OCI-LY3 (cell line): ENCODE measurements around the gene POLN.

ENCODE experiments used
- EZH2phosphoT487 ChIP-seq: fragments of 200-600 bp; shearing (Covaris generic); IDR thresholded peaks from 2 replicates; pipeline ENCODE4 v1.6.1; 2018; ENCODE audit warnings: antibody characterized with exemption, mixed run types, low read depth
- TF ChIP-seq, protein P1 (sequence below): fragments of 200-600, 300-600 bp; sonication (generic); IDR thresholded peaks from 2 replicates; pipeline ENCODE4 v1.5.1; 2014; ENCODE audit warnings: antibody characterized with exemption, low read length, low read depth

- TF ChIP-seq, protein P1, sequence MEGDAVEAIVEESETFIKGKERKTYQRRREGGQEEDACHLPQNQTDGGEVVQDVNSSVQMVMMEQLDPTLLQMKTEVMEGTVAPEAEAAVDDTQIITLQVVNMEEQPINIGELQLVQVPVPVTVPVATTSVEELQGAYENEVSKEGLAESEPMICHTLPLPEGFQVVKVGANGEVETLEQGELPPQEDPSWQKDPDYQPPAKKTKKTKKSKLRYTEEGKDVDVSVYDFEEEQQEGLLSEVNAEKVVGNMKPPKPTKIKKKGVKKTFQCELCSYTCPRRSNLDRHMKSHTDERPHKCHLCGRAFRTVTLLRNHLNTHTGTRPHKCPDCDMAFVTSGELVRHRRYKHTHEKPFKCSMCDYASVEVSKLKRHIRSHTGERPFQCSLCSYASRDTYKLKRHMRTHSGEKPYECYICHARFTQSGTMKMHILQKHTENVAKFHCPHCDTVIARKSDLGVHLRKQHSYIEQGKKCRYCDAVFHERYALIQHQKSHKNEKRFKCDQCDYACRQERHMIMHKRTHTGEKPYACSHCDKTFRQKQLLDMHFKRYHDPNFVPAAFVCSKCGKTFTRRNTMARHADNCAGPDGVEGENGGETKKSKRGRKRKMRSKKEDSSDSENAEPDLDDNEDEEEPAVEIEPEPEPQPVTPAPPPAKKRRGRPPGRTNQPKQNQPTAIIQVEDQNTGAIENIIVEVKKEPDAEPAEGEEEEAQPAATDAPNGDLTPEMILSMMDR = no peak
- TF ChIP-seq EZH2phosphoT487 = no peak
These were observed 27.8 kb upstream of the POLN start for GRCh38 chr4:2269618-2270163.
